Measurements from ENCODE around the gene SLC16A3.
"Not testable (repeated sequence)": the region's sequence is repeated elsewhere in the genome, so short reads cannot be mapped to it uniquely, and the experiment has no call there.

SLC16A3 gene

DNA sequence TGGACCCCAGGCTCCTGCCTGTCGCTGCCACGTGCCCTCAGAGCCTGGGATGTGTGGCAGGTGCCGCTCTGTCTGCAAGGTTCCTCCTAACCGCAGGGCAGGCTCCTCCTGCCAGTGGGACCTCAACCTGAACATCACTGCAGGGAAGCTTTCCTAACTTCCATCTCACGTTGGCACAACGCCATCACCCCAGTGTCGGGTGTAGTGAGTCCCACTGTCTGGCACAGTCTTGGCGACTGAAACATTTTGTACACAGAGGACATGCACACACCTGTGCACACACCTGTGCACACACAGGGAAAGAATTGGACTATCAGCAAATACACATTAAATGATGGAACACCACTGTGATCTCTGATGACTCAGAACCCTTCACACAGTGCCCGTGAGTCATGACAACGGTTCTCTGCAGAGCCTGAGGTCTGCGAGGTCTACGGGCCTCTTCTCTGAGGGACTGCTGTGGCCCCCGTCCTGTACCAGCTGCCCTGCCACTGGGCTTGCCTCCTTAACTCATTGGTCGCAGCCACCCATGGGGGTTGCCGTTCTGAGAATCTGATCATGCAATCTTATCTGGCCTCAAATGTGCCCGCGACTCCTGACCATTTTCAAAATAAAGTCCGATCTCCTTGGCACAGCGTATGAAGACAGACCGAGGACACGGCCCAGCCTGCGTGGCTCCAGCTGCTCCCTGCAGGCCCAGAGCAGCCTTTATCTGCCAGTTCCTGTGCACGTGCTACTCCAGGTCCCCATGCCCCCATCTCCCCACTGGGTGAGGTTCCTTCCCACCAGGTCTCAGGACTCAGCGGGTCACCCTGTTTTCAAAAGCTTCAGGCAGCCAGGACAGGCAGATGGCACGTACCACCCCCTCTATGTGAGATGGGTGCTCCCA is 23.8 kb upstream of the SLC16A3 start:
- no peak for DNase-seq

DNA sequence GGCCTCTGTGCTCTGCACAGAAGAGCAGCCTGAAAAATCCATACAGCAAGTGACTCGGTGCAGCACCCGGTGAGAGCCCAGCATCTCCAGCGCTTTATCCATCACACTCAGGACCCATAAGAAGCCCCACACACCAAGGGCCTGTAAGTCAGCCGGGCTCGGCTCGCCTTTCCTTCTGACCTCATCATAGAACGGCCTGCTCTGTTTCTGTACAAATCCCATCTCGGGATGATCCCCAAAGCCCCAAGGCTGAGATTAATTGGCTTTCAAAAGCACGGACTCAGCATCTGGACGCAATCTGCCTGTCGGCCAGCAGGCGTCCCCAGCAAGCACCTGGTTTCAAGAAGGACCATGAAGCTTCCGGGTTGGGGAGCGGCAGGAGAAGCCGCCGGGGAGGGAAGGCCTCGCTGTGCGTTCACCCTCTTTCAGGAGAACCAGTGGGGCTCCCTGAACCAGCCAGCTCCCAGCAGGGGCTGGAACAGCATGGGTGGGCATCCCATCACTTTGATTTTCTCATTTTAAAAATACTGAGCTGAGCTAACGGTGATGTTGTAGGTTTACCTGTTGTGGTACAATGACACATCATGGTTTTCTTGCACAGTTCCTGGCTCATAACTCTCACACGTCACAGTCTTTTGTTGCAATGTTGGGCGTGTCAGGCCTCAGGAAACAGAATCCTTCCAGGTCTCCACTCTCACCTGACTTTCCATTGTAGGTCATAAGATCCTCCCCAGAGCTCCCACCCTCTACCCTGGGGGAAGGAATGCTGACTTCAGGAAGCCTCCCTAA is 22.9 kb upstream of the SLC16A3 start:
- peak; percentile 62 for DNase-seq

DNA sequence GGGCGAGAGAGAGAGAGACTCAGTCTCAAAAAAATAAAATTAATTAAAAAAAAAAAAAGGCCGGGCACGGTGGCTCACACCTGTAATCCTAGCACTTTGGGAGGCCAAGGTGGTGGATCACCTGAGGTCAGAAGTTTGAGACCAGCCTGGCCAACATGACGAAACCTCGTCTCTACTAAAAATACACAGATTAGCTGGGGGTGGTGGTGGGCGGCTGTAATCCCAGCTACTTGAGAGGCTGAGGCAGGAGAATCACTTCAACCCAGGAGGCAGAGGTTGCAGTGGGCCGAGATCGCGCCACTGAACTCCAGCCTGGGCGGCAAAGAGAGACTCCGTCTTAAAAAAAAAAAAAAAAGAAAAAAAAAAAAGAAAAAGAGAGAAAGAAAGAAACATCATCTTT is 18.2 kb upstream of the SLC16A3 start:
- not testable (repeated sequence) for DNase-seq

DNA sequence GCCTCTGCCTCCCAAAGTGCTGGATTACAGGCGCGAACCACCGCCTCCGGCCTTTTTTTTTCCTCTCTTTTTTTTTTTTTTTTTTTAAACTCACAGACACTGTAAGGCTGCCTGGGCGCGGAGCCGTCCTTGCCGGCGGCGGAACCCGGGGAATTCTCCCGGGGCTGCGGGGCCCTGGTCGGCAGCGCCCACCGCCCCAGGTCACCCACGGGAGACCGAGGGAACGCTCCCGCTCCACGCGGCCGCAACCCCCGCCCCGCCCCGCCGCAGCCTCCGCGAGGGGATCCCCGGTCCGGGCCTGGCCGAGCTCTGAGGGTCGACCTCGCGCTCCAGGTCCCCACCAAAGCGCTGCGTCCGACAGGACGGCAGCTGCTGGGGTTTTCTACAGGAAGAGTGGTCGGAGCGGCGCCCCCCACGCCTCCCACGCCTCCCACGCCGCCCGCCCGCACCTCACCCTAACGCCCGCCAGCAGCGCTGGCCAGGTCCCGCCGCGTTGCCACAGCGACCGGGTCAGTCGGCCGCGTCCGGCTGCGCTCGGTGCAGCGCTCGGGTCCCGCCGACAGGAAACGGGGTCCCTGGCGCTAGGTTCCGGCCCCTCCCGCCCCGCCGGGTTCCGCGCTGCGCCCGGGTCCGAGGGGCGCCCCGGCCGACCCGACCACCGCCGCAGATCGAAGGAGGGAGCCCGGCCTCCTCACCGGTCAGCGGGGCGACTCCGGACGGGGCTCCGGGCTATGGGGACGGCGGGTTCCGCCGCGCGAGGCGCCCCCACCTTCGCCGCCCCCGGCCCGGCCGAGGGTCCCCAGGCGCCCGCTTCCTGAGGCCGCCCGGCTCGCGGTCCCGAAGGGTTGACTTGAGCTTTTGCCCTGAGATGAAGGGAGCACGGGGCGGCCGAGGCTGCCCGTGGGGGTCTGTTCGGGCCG is 16.3 kb upstream of the SLC16A3 start, which contains the start of gene CCDC57:
Gene CCDC57, minus strand, starts transcription at position 512 of the 920 bp plus-strand sequence. CDS start 10,898 bp downstream, outside the sequence.
- DNase-seq, result peak; percentile 41

DNA sequence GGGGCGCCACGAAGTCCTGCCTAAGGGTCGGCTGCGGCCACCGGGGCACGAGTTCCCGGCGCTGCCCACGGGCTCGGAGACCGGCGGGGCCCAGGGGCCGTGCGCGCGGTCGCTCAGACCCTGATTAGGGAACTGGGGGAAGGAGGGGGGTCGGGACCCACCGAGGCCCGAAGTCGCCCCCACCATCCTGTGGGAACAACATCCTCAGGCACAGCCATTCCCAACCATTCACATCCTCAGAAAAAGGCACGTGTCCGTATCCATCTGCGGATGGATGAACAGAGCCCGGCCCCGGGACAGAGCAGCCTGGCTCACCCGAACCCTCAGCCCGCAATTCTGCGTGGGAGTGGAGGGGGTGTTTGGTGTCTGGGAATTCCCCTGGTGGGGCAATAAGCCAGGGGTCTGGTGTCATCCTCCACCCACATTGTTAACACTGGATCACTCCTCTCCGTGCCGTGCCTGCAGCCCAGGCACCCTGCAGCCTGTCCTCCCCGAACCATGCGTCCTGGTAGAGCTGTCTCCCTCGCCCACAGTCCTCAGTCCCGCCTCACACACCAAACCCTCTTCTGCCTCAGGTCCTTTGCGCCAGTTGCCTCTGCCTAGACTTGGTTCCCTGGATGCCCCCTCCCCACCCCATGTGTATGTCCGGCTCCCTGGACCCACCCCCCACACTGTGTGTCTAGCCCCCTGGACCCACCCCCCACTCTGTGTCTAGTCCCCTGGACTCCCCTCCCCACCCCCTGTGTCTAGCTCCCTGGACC is 15.4 kb upstream of the SLC16A3 start:
- DNase-seq, result no peak

DNA sequence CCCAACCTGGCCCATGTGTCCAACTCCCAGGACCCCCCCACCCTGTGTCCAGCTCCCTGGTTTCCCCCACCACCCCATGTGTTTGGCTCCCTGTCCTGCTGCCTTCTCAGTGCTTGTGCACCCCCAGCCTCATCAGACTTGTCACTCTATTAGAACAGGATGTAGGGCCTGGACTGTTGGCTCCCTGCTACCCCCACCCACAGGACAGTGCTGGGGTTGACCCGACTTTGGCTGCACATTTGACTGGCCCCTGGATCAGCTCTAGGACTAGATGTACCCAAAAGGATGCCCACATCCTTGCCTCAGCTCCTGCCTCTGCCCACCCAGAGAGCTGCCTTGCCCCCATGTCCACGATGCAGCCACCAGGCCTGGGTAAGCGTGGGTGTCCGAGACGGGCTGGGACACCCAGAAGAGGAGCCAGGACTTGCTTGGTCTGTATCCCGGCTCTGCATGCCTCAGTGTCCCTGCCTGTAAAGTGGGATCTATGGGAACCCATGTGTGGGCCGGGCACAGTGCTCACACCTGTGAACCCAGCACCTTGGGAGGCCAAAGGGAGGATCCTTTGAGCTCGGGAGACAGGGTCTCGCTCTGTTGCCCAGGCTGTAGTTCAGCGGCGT is 14.7 kb upstream of the SLC16A3 start:
- DNase-seq, result no peak

DNA sequence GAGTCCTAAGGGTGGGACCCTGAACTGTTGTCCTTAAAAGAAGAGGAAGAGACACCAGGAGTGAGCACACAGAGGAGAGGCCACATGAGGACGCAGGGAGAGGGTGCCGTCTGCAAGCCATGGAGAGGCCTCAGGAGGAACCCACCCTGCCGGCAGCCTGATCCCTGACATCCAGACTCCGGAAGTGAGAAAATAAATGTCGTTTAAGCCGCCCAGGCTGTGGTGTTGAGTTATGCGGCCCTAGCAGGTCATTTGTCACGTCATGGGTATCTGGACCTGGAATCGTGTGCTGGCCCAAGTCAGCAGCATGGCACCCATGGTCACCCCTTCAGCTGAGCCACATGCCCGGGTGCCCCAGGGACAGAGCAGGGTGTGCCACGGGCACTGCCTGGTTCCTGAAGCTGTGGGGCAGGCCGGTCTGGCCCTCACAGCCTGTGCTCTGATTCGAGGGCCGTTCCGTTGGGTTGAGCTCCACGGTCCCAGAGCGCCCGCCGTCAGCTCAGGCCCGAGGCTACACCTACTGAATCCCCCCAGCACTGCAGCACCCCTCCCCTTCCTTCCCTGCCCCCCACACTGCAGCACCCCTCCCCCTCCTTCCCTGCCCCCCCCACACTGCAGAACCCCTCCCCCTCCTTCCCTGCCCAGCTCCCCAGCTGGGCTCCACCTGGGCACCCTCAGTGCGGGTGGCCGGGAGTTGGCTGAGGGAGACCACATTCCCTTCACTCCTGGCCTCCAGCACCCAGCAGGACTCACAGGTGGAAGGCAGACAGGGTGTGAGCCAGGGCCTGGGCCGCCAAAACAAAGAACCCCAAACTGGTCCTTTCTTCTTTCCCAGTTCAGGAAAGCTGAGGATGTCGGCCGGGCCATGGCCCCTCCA is 13.5 kb upstream of the SLC16A3 start:
- peak; percentile 54 for DNase-seq

DNA sequence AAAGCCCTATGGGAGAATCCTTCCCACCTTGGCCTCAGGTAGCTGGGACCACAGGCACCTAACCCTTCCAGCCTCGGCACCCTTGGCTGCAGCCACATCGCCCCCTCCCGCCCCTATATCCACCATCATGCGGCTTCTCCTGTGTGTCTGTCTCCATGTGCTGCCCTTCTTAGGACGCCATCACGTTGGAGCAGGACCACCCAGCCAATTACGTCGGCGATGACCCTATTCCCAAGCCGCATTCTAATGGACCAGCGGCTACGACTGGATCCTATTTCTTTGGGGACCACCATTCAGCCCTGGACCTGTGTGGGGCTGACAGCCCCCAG is 12.9 kb upstream of the SLC16A3 start:
- DNase-seq, result no peak

DNA sequence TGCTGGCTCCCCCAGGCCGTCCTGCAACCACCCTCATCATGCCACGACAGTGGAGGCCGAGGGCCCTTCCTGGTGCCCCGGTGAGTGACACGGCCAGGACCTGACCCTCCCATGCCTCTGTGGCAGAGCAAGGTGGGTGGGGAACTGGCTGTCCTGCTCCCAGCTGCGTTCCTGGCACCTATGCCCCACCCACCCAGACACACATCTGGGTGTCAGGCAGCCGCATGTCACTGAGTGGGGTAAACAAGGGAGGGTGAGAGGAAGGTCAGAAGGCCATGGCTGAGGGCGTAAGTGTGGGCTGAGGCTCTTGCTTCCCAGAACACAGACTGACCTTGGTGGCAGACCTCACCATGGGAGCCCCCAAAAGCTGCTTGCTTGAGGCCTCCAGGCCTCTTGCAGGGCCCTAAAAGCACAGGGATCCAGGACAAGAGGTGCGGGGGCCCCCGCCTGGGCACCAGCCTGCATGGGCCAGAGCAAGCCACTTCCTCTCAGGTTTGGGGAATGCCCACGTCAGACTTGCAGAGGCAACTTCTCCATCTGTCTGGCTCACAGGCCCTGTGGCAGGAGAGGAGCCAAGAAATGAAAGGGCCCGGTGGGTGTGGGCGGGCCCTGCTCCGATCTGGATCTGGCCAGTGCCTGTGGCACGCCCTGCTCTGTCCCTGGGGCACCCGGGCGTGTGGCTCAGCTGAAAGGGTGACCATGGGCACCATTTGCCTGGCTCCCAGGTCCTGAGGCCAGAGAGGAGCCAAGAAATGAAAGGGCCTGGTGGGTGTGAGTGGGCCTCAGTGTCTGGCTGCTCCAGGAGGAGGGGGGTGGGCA is 12.3 kb upstream of the SLC16A3 start:
- DNase-seq, result peak; percentile 89

DNA sequence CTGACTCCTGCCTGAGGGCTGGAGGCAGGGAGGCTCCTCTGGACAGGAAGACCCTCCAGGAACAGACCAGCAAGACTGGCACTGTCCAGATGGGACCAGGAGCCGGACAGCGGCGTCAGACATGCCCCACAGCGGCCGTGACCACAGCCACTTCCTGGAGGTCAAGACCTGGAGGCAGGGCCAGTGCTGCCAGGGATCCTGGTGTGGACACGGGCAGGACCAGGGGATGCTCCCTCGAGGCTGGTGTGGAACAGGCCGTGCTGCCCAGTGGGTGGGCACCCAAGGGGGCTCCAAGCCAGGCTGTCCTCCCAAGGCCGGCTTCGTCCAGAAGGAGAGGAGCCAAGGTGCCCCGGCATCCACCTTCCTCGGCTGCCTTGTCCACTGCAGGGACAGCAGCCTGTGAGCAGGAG is 11.7 kb upstream of the SLC16A3 start:
- DNase-seq, result no peak

DNA sequence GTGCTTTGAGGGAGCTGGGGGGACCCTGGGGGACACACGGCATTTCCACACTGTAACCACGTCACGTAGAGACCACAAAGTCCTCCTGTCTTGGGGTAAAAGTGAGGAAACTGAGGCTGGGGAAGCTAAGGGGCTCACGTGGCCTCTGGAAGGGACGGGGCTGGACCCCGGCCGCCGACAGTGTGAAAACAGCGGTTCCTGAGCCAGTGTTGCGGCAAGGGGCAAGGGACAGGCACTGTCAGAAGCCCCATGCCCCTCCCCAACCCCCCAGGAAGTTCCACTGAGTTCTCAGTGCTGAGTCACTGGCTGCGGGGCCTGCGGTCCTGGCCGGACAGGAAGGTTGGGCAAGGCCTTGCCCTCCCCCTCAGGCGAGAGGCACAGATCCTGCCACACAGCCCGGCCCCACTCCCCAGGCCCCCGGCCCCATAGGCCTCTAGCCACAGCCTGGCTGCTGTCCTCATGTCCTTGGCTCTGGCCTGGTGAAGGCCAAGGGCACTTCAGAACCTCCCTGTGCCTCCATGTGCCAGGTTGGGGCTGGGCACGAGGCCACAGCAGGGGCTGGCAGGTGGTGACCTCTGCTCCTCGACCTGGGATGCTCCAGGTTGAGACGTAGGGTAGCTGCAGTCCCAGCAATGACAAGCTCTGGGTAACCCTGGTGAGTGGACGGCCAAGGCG is 11.2 kb upstream of the SLC16A3 start:
- DNase-seq, result peak; percentile 45

DNA sequence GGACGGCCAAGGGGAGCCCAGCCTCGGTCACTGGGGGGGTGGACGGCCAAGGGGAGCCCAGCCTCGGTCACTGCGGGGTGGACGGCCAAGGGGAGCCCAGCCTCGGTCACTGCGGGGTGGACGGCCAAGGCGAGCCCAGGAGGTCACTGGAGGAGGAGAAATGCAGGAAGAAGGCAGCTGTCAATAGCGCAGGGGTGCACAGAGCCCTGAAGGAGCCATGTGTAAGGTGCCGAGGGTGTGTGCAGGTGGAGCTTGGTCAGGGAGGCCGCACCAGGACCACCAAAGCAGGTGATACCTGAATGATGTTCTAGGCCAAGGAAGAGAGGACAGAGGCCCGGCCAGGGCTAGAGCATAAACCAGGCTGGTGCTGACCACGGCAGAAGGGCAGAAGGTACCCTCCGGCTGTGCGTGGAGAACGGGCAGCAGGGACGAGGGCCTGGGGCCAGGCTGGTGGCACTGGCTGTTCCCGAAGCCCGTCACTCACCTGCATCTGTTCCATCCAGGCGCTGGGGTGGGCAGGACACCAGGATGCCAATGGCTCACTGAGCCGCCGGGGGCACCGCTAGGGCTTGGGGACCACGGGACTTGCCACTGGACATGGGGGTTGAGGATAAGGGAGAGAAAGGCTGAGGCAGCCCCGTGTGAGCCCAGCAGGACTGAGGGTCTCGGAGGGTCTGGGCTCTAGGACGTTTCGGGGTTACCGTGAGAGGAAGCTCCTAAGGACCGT is 10.3 kb upstream of the SLC16A3 start:
- DNase-seq, result no peak

DNA sequence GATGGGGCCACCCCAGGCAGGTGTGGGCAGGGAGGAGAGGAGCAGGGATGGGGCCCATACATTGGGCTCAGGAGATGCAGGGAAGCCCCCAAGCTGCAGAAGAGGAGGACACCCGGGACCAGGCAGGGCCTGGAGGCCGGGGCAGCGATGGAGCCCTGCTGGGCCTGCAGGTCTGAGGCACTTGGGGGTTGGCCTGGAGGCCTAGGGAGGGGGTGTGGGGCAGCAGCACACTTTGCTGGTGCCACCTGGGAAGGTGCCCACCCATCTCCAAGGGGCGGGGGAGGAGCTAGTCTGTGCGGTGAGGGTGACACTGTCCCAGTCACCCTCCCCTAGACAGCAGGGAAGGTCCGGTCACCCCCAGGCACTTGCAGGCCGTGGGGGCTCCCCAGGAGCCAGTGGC is 9.8 kb upstream of the SLC16A3 start:
- DNase-seq, result no peak

DNA sequence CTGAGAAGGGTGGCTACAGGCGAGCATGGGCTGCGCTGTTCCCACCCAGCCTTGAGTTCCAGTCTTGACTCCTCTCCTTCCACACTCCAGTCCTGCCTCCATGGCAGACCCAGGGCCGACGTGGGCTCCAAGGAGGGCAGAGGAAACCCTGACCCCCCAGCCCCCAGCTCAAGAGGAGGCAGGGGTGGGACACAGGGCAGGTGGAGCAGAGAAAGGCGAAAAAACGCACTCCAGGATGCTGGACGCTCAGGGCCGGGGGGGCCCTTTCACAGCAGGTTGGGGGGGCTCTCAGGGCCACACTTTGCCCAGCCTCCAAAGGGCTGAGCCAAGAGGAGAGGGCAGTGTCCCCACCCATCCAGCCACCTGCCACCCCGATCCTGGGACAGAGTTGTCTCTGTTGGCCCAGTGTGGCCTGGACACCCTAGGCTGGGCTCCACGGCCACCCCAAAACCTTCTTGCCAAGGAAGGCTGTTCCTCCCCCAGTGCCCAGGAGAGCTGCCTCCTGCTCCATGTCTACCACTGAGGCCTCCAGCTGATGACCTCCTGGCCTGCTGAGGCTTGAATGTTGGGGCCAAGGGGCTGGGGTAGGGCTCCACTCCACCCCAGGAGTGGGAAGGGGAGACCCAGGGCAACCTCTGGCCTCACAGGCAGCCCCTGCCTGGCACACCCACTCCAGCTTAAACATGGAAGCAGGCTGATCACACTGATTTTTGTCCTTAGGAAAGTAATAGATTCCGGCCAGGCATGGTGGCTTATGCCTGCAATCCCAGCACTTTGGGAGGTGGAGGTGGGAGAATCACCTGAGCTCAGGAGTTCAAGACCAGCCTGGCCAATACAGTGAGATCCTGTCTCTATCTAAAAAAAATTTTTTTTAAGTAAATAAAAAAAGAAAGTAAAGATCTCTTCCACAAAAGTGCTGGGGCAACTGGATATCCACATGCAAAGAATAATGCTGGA is 8.8 kb upstream of the SLC16A3 start:
- no peak for DNase-seq

DNA sequence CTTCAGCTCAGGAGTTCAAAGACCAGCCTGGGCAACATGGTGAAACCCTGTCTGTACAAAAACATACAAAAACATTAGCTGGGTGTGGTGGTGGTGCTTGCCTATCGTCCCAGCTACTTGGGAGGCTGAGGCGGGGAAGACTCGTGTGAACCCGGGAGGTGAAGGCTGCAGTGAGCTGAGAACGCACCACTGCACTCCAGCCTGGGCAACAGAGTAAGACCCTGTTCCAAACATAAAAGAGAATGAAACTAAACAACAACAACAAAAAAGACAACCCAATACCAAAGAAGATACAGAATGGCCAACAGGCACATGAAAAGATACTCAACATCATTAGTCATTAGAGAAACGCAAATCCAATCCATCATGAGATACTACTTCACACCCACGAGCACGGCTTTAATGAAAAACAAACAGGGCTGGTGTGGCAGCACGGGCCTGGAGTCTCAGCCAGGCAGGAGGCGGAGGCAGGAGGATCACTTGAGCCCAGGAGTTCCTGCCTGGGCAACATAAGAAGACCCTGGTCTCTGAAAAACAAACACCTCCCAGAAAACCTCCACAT is 7.4 kb upstream of the SLC16A3 start:
- no peak for DNase-seq

DNA sequence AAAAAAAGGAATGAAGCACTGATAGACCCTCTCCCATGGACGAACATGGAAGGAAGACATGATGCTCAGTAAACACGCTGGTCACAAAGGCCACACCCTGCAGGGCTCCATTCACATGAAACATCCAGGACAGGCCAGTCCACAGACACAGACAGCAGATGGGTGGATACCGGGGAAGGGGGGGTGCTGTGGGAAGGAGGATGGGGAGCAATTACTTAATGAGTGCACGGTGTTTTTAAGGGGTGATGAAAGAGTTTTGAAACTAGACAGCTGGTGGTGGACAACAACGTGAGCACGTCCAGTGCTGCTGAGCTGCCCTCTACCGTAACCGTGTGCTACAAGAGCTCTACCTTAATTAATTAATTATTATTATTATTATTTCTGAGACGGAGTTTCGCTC is 6.0 kb upstream of the SLC16A3 start:
- no peak for DNase-seq

DNA sequence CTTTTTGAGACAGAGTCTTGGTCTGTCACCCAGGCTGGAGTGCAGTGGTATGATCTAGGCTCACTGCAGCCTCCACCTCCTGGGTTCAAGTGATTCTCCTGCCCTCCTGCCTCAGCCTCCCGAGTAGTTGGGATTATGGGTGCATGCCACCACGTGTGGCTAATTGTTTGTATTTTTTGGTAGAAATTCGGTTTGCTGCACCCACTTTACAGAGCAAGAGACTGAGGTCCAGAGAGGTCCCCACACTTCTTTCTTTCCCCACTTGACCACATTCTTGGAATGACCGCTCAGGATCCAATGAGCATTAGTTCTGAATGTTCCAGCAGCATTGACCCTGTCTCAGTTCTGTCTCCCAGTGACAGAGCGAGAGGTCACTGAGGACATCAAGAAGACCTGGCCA is 5.3 kb upstream of the SLC16A3 start:
- DNase-seq, result no peak

Data from GF-D8 (cell line).